HepG2 (cell line): ENCODE measurements around the gene ADAMTS2. TPM values are rescaled to one million over a fixed set of nuclear protein-coding genes. Genes with fewer than 3 reads are reported as not detected.
"Not testable (repeated sequence)": the region's sequence is repeated elsewhere in the genome, so short reads cannot be mapped to it uniquely, and the experiment has no call there.

Source experiments
- ATAC-seq: fragments of 200-7000 bp; cut with Tn5 transposase; 3 replicates; pipeline ENCODE4 v1.9.1; 2020; ENCODE audit warnings: mild to moderate bottlenecking, moderate library complexity
- BruUV-seq: library from RNA; stranded (reverse); fragments of 400-500 nt; replicated peaks from 2 replicates; lab custom pipeline; 2021; lab: Mats Ljungman, UMichigan
- CTCF ChIA-PET: fragments of 300-600 bp; formaldehyde crosslinking; extraction: SDS; loops from one replicate; lab custom pipeline; 2021; ENCODE audit warnings: low total read pairs, inconsistent platforms, low intra/inter-chr PET ratio; lab: Yijun Ruan, JAX
- POLR2A ChIA-PET: fragments of 350-600 bp; sonication (Branson Sonifier 250); formaldehyde crosslinking; loops from one replicate; lab custom pipeline; 2020; ENCODE audit warnings: antibody characterized with exemption, inconsistent platforms; lab: Yijun Ruan, JAX
- DNase-seq: peaks from one replicate; pipeline ENCODE4 v3.0.0-alpha.2; 2015; ENCODE audit warnings: low spot score
- FAIRE-seq: peaks from 3 replicates; lab custom pipeline; 2011; peaks lifted over from hg19 to GRCh38; lab: Jason Lieb, UNC
- H2AFZ ChIP-seq: one replicate; pipeline ENCODE4 v1.6.1; 2011; ENCODE audit warnings: low read length, inconsistent platforms
- H3K27ac ChIP-seq: fragments of 300-600 bp; 3 replicates; pipeline ENCODE4 v1.8.0; 2011; ENCODE audit warnings: mixed run types, mild to moderate bottlenecking, mixed read lengths, low read length, inconsistent platforms; ENCODE audit not compliant: insufficient read depth; ENCODE audit errors: extremely low read length
- H3K27me3 ChIP-seq, 2 experiments: fragments of 200-600 bp in 1 of 2; 2 replicates in 1 of 2; 3 replicates in 1 of 2; pipeline versions ENCODE4 v1.6.0 to v1.8.0; 2011; ENCODE audit warnings: low read length in 2 of 2, mild to moderate bottlenecking in 2 of 2, moderate library complexity in 2 of 2, inconsistent platforms in 1 of 2; ENCODE audit not compliant: insufficient read depth in 2 of 2, control insufficient read depth in 1 of 2
- H3K36me3 ChIP-seq, 2 experiments: fragments of 200-600 bp in 1 of 2; replicated peaks in 1 of 2; 2 replicates in 1 of 2; 3 replicates in 1 of 2; pipeline versions ENCODE4 v1.5.1 to v1.8.0; 2011; ENCODE audit warnings: low read length in 2 of 2, inconsistent platforms in 1 of 2; ENCODE audit not compliant: insufficient read depth in 2 of 2, control insufficient read depth in 1 of 2
- H3K4me1 ChIP-seq: 2 replicates; pipeline ENCODE4 v1.5.1; 2012; ENCODE audit warnings: low read length, inconsistent platforms; ENCODE audit not compliant: insufficient read depth
- H3K4me2 ChIP-seq: 2 replicates; pipeline ENCODE4 v1.6.0; 2011; ENCODE audit warnings: low read depth, low read length, inconsistent platforms
- H3K4me3 ChIP-seq, 3 experiments: fragments of 200-600 bp in 1 of 3; sonication (generic), shearing (Covaris generic) in 1 of 3; replicated peaks in 1 of 3; 2 replicates each; pipeline ENCODE4 v1.5.1; 2011 to 2016; ENCODE audit warnings: low read length in 3 of 3, inconsistent platforms in 2 of 3, low read depth in 2 of 3, mild to moderate bottlenecking in 2 of 3, control low read depth in 1 of 3, mixed read lengths in 1 of 3; ENCODE audit not compliant: insufficient read depth in 1 of 3
- H3K79me2 ChIP-seq: one replicate; pipeline ENCODE4 v1.6.1; 2011; ENCODE audit warnings: low read length, inconsistent platforms; ENCODE audit not compliant: insufficient read depth
- H3K9ac ChIP-seq: 2 replicates; pipeline ENCODE4 v1.6.0; 2011; ENCODE audit warnings: mild to moderate bottlenecking, low read depth, low read length, inconsistent platforms; ENCODE audit not compliant: insufficient read depth
- H3K9me3 ChIP-seq: 2 replicates; pipeline ENCODE4 v1.5.1; 2012; ENCODE audit warnings: mild to moderate bottlenecking, low read length
- H4K20me1 ChIP-seq: 2 replicates; pipeline ENCODE4 v1.6.0; 2011; ENCODE audit warnings: inconsistent platforms, mild to moderate bottlenecking, low read length, moderate library complexity; ENCODE audit not compliant: insufficient read depth
- DNMT3B ChIP-seq: conservative IDR thresholded peaks from 2 replicates; pipeline ENCODE4 v1.6.1; 2016; ENCODE audit warnings: missing biosample characterization, control low read depth
- HOXA3 ChIP-seq: sonication (generic); formaldehyde crosslinking; IDR thresholded peaks from 2 replicates; pipeline ENCODE4 v1.5.0; 2020; ENCODE audit warnings: missing genetic modification reagents
- PRPF4 ChIP-seq: fragments of 200-400 bp; formaldehyde crosslinking; IDR thresholded peaks from 2 replicates; pipeline ENCODE4 v1.6.1; 2016; ENCODE audit warnings: low read length, low read depth; ENCODE audit not compliant: poor library complexity, severe bottlenecking
- RAD51 ChIP-seq: fragments of 450-650 bp; IDR thresholded peaks from 2 replicates; pipeline ENCODE4 v1.6.1; 2016; ENCODE audit warnings: borderline replicate concordance
- TBX3 ChIP-seq: fragments of 450-650 bp; IDR thresholded peaks from 2 replicates; pipeline ENCODE4 v1.6.1; 2017; ENCODE audit warnings: antibody characterized with exemption, mild to moderate bottlenecking, inconsistent platforms, borderline replicate concordance
- USF2 ChIP-seq, 2 experiments: sonication (generic) in 1 of 2; formaldehyde crosslinking in 1 of 2; IDR thresholded peaks; 2 replicates each; pipeline versions ENCODE4 v1.5.1 to v1.6.1; 2011 to 2020; ENCODE audit warnings: borderline replicate concordance in 1 of 2, low read depth in 1 of 2, low read length in 1 of 2, mild to moderate bottlenecking in 1 of 2, missing genetic modification reagents in 1 of 2, moderate library complexity in 1 of 2
- ZBTB2 ChIP-seq: sonication (generic); formaldehyde crosslinking; IDR thresholded peaks from 2 replicates; pipeline ENCODE4 v1.8.0; 2022; ENCODE audit warnings: low read depth, missing genetic modification reagents
- ZNF260 ChIP-seq: sonication (generic); formaldehyde crosslinking; IDR thresholded peaks from 2 replicates; pipeline ENCODE4 v1.4.0; 2020; ENCODE audit warnings: missing genetic modification reagents, low read depth, mild to moderate bottlenecking, borderline replicate concordance
- ZNF329 ChIP-seq: sonication (generic); formaldehyde crosslinking; IDR thresholded peaks from 2 replicates; pipeline ENCODE4 v1.9.0; 2021; ENCODE audit warnings: low read depth, mild to moderate bottlenecking, missing genetic modification reagents
- ZNF646 ChIP-seq: sonication (generic); formaldehyde crosslinking; IDR thresholded peaks from 2 replicates; pipeline ENCODE4 v1.9.0; 2021; ENCODE audit warnings: mild to moderate bottlenecking, missing genetic modification reagents
- ZNF776 ChIP-seq: sonication (generic); formaldehyde crosslinking; IDR thresholded peaks from 2 replicates; pipeline ENCODE4 v1.4.0; 2020; ENCODE audit warnings: mild to moderate bottlenecking, missing genetic modification reagents
- ZSCAN22 ChIP-seq: sonication (generic); formaldehyde crosslinking; IDR thresholded peaks from 2 replicates; pipeline ENCODE4 v1.4.0; 2020; ENCODE audit warnings: mild to moderate bottlenecking, missing genetic modification reagents
- ZSCAN31 ChIP-seq: sonication (generic); formaldehyde crosslinking; IDR thresholded peaks from 2 replicates; pipeline ENCODE4 v1.5.0; 2020; ENCODE audit warnings: low read depth, mild to moderate bottlenecking, missing genetic modification reagents
- WGBS: methylation state at CpG from one replicate; pipeline ENCODE4 v1.1.6; 2017; ENCODE audit warnings: low lambda C conversion rate; 5-methylcytosine and 5-hydroxymethylcytosine counted together
- in situ Hi-C: cut with HindIII; loops from 2 replicates; pipeline ENCODE4 v1.10.0; 2017; ENCODE audit warnings: low pct_unique_long_range_greater_than_20kb; ENCODE audit not compliant: extremely low pct_ligation_motif_present
- intact Hi-C: fragments of 100-400 bp; cut with micrococcal nuclease; formaldehyde crosslinking; loops from one replicate; pipeline ENCODE4 v1.10.0; 2022; ENCODE audit not compliant: unreplicated experiment
- polyA plus RNA-seq, 8 experiments: library from polyadenylated mRNA; depleted of rRNA in 3 of 8; stranded (reverse) in 7 of 8; unstranded in 1 of 8; fragments of >200 nt; fragmentation: Illumina TruSeq in 4 of 8; extraction: Trizol in 4 of 8; gene quantifications; 2 replicates each; pipeline versions ENCODE4 v1.2.1 to v1.2.3, GENCODE V29; 2011 to 2016; ENCODE audit warnings: low read depth in 4 of 8, missing spikeins in 1 of 8, mixed read lengths in 1 of 8; ENCODE audit not compliant: insufficient read depth in 1 of 8
- total RNA-seq, 5 experiments: library from RNA; depleted of rRNA; stranded (reverse); fragments of >200 nt; fragmentation: Illumina TruSeq; extraction: Trizol; gene quantifications; 2 replicates each; pipeline ENCODE4 v1.2.3, GENCODE V29; 2016; ENCODE audit warnings: low read depth in 1 of 5

The ADAMTS2 gene
- total and polyA plus RNA-seq, 2 of the 13 experiments (the other 11 are each of a cell fraction or from before 2014, with no cell fraction given): 0.24 to 3.5 TPM

GRCh38 chr5:179217356-179217755 is 127.9 kb downstream of the ADAMTS2 start (continued):
- TF ChIP-seq ZNF260 (no peak), HOXA3 (CRISPR knock-in tag) (no peak), ZNF329 (no peak), ZNF776 (CRISPR knock-in tag) (no peak), ZBTB2 (CRISPR knock-in tag) (no peak), PRPF4 (no peak), RAD51 (no peak), ZSCAN31 (CRISPR knock-in tag) (no peak), ZNF646 (CRISPR knock-in tag) (no peak), ZSCAN22 (CRISPR knock-in tag) (no peak), DNMT3B (CRISPR knock-in tag) (no peak), USF2 (IDR thresholded peaks at IDR 0.05; ENCODE audit: low read depth, low read length) (no peak), USF2 (CRISPR knock-in tag; IDR thresholded peaks at IDR 0.05; ENCODE audit: borderline replicate concordance) (no peak), TBX3 (no peak)

GRCh38 chr5:179216381-179216780 is 128.9 kb downstream of the ADAMTS2 start:
- H2AFZ ChIP-seq, ATAC-seq, FAIRE-seq, in situ Hi-C loops, H3K36me3 ChIP-seq, H3K4me2 ChIP-seq, DNase-seq, H3K79me2 ChIP-seq, H3K9ac ChIP-seq, CTCF ChIA-PET, H3K9me3 ChIP-seq, BruUV-seq, H3K4me1 ChIP-seq, POLR2A ChIA-PET, H3K4me3 ChIP-seq, intact Hi-C loops, H3K27ac ChIP-seq, H4K20me1 ChIP-seq: not testable (repeated sequence)
- 53% methylated on average over 8 of the region's 18 CpGs for WGBS
- H3K27me3 ChIP-seq: peaks cover 1 to 14% of the 10 kb centered on the region in 2 experiments; a peak in 4 of 5 replicates
